HG03039 (cell line): ENCODE measurements around the gene CPE.

ENCODE experiments used
- ATAC-seq: cut with Tn5 transposase; IDR thresholded peaks from one replicate; pipeline ENCODE4 v1.9.1; 2021; ENCODE audit warnings: mild to moderate bottlenecking, moderate library complexity; ENCODE audit not compliant: unreplicated experiment

The CPE gene

GRCh38 chr4:165505958-165506837 lies 127.4 kb downstream of the CPE start:
- ATAC-seq, result no peak

- no peak for ATAC-seq
Observed at GRCh38 chr4:165506849-165507248, 128.0 kb downstream of the CPE start.

- ATAC-seq, result no peak
Observed at GRCh38 chr4:165507381-165507780, 128.6 kb downstream of the CPE start.

GRCh38 chr4:165508372-165509120 lies 129.7 kb downstream of the CPE start:
- no peak for ATAC-seq

GRCh38 chr4:165512424-165512823 lies 133.6 kb downstream of the CPE start:
- ATAC-seq, result no peak

GRCh38 chr4:165514739-165515138 lies 135.9 kb downstream of the CPE start:
- ATAC-seq, result no peak

- ATAC-seq, result no peak
Observed at GRCh38 chr4:165515201-165515600, 136.4 kb downstream of the CPE start.

- no peak for ATAC-seq
Observed at GRCh38 chr4:165516281-165516833, 137.5 kb downstream of the CPE start.

- ATAC-seq, result no peak
Observed at GRCh38 chr4:165517216-165517615, 138.4 kb downstream of the CPE start.

- ATAC-seq, result no peak
Observed at GRCh38 chr4:165518024-165518616, 139.3 kb downstream of the CPE start.

GRCh38 chr4:165518686-165519085 lies 139.9 kb downstream of the CPE start:
- ATAC-seq, result no peak

- no peak for ATAC-seq
Observed at GRCh38 chr4:165519591-165519990, 140.8 kb downstream of the CPE start.

- no peak for ATAC-seq
Observed at GRCh38 chr4:165520086-165520485, 141.3 kb downstream of the CPE start.

- no peak for ATAC-seq
Observed at GRCh38 chr4:165522050-165522449, 143.2 kb downstream of the CPE start.

- no peak for ATAC-seq
Observed at GRCh38 chr4:165524532-165525190, 145.9 kb downstream of the CPE start.

GRCh38 chr4:165532976-165533375 lies 154.2 kb downstream of the CPE start:
- no peak for ATAC-seq

GRCh38 chr4:165537028-165537648 lies 158.3 kb downstream of the CPE start:
- no peak for ATAC-seq

- no peak for ATAC-seq
Observed at GRCh38 chr4:165539801-165540200, 161.0 kb downstream of the CPE start.

- ATAC-seq, result no peak
Observed at GRCh38 chr4:165540206-165540830, 161.5 kb downstream of the CPE start.

GRCh38 chr4:165541851-165542459 lies 163.1 kb downstream of the CPE start:
- ATAC-seq, result no peak
